Fibroblast of the conjunctiva (primary cell): Measurements from ENCODE around the gene CCDC201.
A peak's percentile ranks its signal among the peaks of the same experiment; 100 is the strongest.
"Not testable (repeated sequence)": the region's sequence is repeated elsewhere in the genome, so short reads cannot be mapped to it uniquely, and the experiment has no call there.

Experiments used
- DNase-seq: peaks from one replicate; pipeline ENCODE4 v3.0.0-alpha.2; 2010; ENCODE audit warnings: low read depth

CCDC201 gene

GRCh38 chr7:45874408-45875131, 1.7 kb upstream of the CCDC201 start:
- no peak for DNase-seq

GRCh38 chr7:45873355-45873754, 473 bp upstream of the CCDC201 start:
- DNase-seq: no peak

- no peak for DNase-seq
Measured at GRCh38 chr7:45872116-45873034, 507 bp downstream of the CCDC201 start.

- no peak for DNase-seq
Measured at GRCh38 chr7:45869426-45869825, 3.5 kb downstream of the CCDC201 start.

GRCh38 chr7:45867471-45867870, 5.4 kb downstream of the CCDC201 start:
- DNase-seq: no peak

- no peak for DNase-seq
Measured at GRCh38 chr7:45865594-45866410, 7.1 kb downstream of the CCDC201 start.

- DNase-seq: no peak
Measured at GRCh38 chr7:45863715-45864114, 9.2 kb downstream of the CCDC201 start.

- not testable (repeated sequence) for DNase-seq
Measured at GRCh38 chr7:45856888-45857287, 16.0 kb downstream of the CCDC201 start.

GRCh38 chr7:45855680-45856079, 17.2 kb downstream of the CCDC201 start:
- not testable (repeated sequence) for DNase-seq

GRCh38 chr7:45853491-45853890, 19.4 kb downstream of the CCDC201 start:
- not testable (repeated sequence) for DNase-seq

GRCh38 chr7:45852984-45853383, 19.9 kb downstream of the CCDC201 start:
- DNase-seq: not testable (repeated sequence)

- not testable (repeated sequence) for DNase-seq
Measured at GRCh38 chr7:45848734-45849133, 24.1 kb downstream of the CCDC201 start.

GRCh38 chr7:45846536-45846935, 26.3 kb downstream of the CCDC201 start:
- not testable (repeated sequence) for DNase-seq

GRCh38 chr7:45841926-45842717, 30.8 kb downstream of the CCDC201 start:
- not testable (repeated sequence) for DNase-seq

- not testable (repeated sequence) for DNase-seq
Measured at GRCh38 chr7:45838852-45839251, 34.0 kb downstream of the CCDC201 start.

- peak; percentile 35 for DNase-seq
Measured at GRCh38 chr7:45832433-45833177, 40.3 kb downstream of the CCDC201 start.

- DNase-seq: not testable (repeated sequence)
Measured at GRCh38 chr7:45829846-45830245, 43.0 kb downstream of the CCDC201 start.

GRCh38 chr7:45827731-45828130, 45.2 kb downstream of the CCDC201 start:
- DNase-seq: not testable (repeated sequence)

GRCh38 chr7:45826550-45826949, 46.3 kb downstream of the CCDC201 start:
- not testable (repeated sequence) for DNase-seq

- not testable (repeated sequence) for DNase-seq
Measured at GRCh38 chr7:45818763-45819162, 54.1 kb downstream of the CCDC201 start.
